Stimulated activated CD4-positive, alpha-beta T cell treated with anti-CD3 and anti-CD28 coated beads, Interleukin-1b, Interleukin-23, amount 100 ng/mL, for 4 hours (primary cell): ENCODE data around the gene MIOS.
"Not testable (repeated sequence)": the region's sequence is repeated elsewhere in the genome, so short reads cannot be mapped to it uniquely, and the experiment has no call there.

ENCODE experiments used
- DNase-seq, 2 donors: peaks; one replicate each; pipeline ENCODE4 v3.0.0-alpha.2; 2020; ENCODE audit warnings: low read depth in 2 of 2

Gene MIOS

GRCh38 chr7:7647495-7648036, 80.9 kb downstream of the MIOS start:
- DNase-seq, result no peak

GRCh38 chr7:7650682-7651206, 84.1 kb downstream of the MIOS start:
- DNase-seq, result no peak

GRCh38 chr7:7651479-7651878, 84.8 kb downstream of the MIOS start:
- no peak for DNase-seq

- no peak for DNase-seq
Observed at GRCh38 chr7:7652798-7653540, 86.3 kb downstream of the MIOS start.

DNA sequence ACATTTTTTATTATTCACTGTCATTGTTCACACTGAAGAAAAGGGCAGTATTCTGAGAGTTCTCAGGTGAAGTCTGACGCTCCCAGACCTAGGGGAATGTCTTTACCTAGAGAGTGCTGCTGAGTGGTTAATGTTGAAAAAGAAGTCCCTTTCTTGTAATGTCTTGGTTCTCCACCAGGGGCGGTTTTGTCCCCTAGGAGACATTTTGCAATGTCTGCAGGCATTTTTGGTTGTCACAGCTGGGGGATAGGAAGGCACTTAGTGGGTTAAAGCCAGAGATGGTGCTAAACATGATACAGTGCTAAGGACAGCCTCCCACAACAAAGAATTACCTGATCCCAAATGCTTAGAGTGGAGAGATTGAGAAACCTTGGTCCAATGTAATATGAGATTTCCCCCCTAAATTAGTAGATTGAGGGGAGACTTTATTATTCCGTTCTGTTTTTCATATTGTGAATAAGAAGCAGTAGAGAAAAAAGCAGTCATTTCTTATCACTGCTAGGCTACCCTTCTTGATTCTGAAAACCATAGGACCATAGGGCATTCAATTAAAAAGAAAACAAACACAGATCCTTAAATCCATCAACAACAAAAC, 87.0 kb downstream of the MIOS start:
- no peak for DNase-seq

GRCh38 chr7:7654964-7655715, 88.5 kb downstream of the MIOS start:
- DNase-seq, result no peak

GRCh38 chr7:7656459-7656858, 89.8 kb downstream of the MIOS start:
- not testable (repeated sequence) for DNase-seq
